Measurements from ENCODE around the gene NIP7.

DNA sequence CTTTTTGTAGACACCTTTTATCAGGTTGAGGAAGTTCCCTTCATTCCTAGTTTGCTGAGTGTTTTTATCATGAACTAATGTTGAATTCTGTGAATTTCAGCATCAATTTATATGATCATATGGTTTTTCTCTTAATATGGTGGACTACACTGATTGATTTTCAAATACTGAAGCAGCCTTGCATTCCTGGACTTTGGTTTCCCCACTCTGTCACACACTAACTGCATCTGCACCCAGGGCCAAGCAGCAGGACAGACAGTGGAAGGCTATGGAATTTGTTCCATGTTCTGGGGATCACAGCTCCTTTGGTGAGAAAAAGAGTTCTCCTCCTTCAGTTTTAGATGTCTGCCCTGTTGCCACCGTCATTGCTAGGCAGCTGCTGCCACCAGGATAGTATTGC lies 38.5 kb downstream of the NIP7 start:
- TF ChIP-seq, protein P1, sequence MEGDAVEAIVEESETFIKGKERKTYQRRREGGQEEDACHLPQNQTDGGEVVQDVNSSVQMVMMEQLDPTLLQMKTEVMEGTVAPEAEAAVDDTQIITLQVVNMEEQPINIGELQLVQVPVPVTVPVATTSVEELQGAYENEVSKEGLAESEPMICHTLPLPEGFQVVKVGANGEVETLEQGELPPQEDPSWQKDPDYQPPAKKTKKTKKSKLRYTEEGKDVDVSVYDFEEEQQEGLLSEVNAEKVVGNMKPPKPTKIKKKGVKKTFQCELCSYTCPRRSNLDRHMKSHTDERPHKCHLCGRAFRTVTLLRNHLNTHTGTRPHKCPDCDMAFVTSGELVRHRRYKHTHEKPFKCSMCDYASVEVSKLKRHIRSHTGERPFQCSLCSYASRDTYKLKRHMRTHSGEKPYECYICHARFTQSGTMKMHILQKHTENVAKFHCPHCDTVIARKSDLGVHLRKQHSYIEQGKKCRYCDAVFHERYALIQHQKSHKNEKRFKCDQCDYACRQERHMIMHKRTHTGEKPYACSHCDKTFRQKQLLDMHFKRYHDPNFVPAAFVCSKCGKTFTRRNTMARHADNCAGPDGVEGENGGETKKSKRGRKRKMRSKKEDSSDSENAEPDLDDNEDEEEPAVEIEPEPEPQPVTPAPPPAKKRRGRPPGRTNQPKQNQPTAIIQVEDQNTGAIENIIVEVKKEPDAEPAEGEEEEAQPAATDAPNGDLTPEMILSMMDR (conservative IDR thresholded peaks at IDR 0.05; ENCODE audit: low read depth in 2 of 2), result no peak
- TF ChIP-seq POLR2AphosphoS5 (IDR thresholded peaks at IDR 0.05; ENCODE audit: low read depth) (no peak), EZH2 (IDR thresholded peaks at IDR 0.05; ENCODE audit: low read depth, unreplicated experiment) (no peak)
